ENCODE data around the gene TP53BP2. TPM values are rescaled to one million over a fixed set of nuclear protein-coding genes. Genes with fewer than 3 reads are reported as not detected.

TP53BP2 gene
- total and polyA plus RNA-seq, 10 of the 15 experiments (the other 5 are each of a cell fraction or from before 2014, with no cell fraction given), result 1.6 to 13.7 (median 5.6) TPM

GRCh38 chr1:223872308-223872901 lies 26.7 kb upstream of the TP53BP2 start:
- ATAC-seq, result no peak
- BruUV-seq (replicated peaks), result no TSS peak
- RAD21 ChIA-PET (ENCODE audit: unreplicated experiment), result no interaction called here
- H3K4me2 ChIP-seq (ENCODE audit: control insufficient read depth, insufficient read depth), result no peak overlapping the region
- no peak overlapping the region for H3K27ac ChIP-seq (ENCODE audit: control insufficient read depth, insufficient read depth)
- no peaks in the 10 kb centered on the region; a peak in 2 of 4 replicates for H3K27me3 ChIP-seq (replicated peaks in 1 of 2; ENCODE audit: control insufficient read depth in 2 of 2, insufficient read depth in 2 of 2, low read length in 1 of 2)
- intact Hi-C loops (cut with micrococcal nuclease; ENCODE audit: unreplicated experiment), result no loop called here
- no peak overlapping the region for H2AFZ ChIP-seq (ENCODE audit: control insufficient read depth, low read depth, low read length)
- 70% methylated on average over 5 of the region's 5 CpGs for WGBS (ENCODE audit: insufficient coverage, insufficient replicate concordance, low lambda C conversion rate, missing lambda C conversion rate)
- no peaks in the 10 kb centered on the region for H3K36me3 ChIP-seq (ENCODE audit: control insufficient read depth in 2 of 2, insufficient read depth in 2 of 2, low read length in 1 of 2)
- in situ Hi-C loops (cut with MboI), result no loop called here
- no peak for DNase-seq (ENCODE audit: low read depth, low spot score)
- SMC1A ChIA-PET (ENCODE audit: uncharacterized antibody, unreplicated experiment), result no interaction called here
- CTCF ChIA-PET, result interaction anchor here (0.8 kb wide), 1 partner anchor 12 kb away, joined by 3 read pairs; no protein-coding TSS in a partner anchor
- no peak overlapping the region for H3K4me3 ChIP-seq
- no peaks in the 10 kb centered on the region; the same call in 2 of the 3 replicates for H3K9me3 ChIP-seq (replicated peaks; ENCODE audit: control insufficient read depth, insufficient read depth, low read length)
- H4K20me1 ChIP-seq (ENCODE audit: control insufficient read depth, insufficient read depth), result no peaks in the 10 kb centered on the region
- POLR2A ChIA-PET, result no interaction called here
- H3K9ac ChIP-seq (ENCODE audit: control insufficient read depth, insufficient read depth, low read length), result no peak overlapping the region
- no peak for FAIRE-seq
- H3K4me1 ChIP-seq (ENCODE audit: control insufficient read depth, insufficient read depth, low read length), result no peaks in the 10 kb centered on the region
- H3K79me2 ChIP-seq (ENCODE audit: control insufficient read depth, insufficient read depth, low read length), result no peaks in the 10 kb centered on the region
- TF ChIP-seq ZNF687 (IDR thresholded peaks at IDR 0.05), result no peak
- no peak for TF ChIP-seq RELA (IDR thresholded peaks at IDR 0.05; ENCODE audit: borderline replicate concordance, partially characterized antibody)
- no peak for TF ChIP-seq TCF7 (IDR thresholded peaks at IDR 0.05; ENCODE audit: borderline replicate concordance)
- TF ChIP-seq CEBPB (IDR thresholded peaks at IDR 0.05; ENCODE audit: borderline replicate concordance in 1 of 2, low read depth in 2 of 2, low read length in 2 of 2), result no peak
- no peak for TF ChIP-seq CTCF (IDR thresholded peaks at IDR 0.05 in 2 of 3, conservative IDR thresholded peaks at IDR 0.05 in 1 of 3; ENCODE audit: control insufficient read depth in 2 of 3, extremely low read depth in 1 of 3, insufficient read depth in 1 of 3, low read depth in 3 of 3, low read length in 3 of 3)
- TF ChIP-seq ZNF24 (IDR thresholded peaks at IDR 0.05), result no peak
- no peak for TF ChIP-seq LARP7 (IDR thresholded peaks at IDR 0.05)
- TF ChIP-seq RB1 (IDR thresholded peaks at IDR 0.05; ENCODE audit: borderline replicate concordance), result no peak
- TF ChIP-seq CEBPZ (IDR thresholded peaks at IDR 0.05; ENCODE audit: low read depth, low read length), result no peak
- no peak for TF ChIP-seq BCL3 (IDR thresholded peaks at IDR 0.05; ENCODE audit: borderline replicate concordance, insufficient read depth, low read depth, low read length, poor library complexity, severe bottlenecking)
- TF ChIP-seq USF2 (IDR thresholded peaks at IDR 0.05; ENCODE audit: borderline replicate concordance, low read depth, low read length), result no peak

All from GM12878 (cell line).